GM10847 (cell line): Measurements from ENCODE around the gene COL4A2.

ENCODE experiments used
- POLR2A ChIP-seq: IDR thresholded peaks from 2 replicates; pipeline ENCODE4 v1.6.1; 2011; ENCODE audit not compliant: insufficient read length; ENCODE audit errors: extremely low read depth

The COL4A2 gene

DNA sequence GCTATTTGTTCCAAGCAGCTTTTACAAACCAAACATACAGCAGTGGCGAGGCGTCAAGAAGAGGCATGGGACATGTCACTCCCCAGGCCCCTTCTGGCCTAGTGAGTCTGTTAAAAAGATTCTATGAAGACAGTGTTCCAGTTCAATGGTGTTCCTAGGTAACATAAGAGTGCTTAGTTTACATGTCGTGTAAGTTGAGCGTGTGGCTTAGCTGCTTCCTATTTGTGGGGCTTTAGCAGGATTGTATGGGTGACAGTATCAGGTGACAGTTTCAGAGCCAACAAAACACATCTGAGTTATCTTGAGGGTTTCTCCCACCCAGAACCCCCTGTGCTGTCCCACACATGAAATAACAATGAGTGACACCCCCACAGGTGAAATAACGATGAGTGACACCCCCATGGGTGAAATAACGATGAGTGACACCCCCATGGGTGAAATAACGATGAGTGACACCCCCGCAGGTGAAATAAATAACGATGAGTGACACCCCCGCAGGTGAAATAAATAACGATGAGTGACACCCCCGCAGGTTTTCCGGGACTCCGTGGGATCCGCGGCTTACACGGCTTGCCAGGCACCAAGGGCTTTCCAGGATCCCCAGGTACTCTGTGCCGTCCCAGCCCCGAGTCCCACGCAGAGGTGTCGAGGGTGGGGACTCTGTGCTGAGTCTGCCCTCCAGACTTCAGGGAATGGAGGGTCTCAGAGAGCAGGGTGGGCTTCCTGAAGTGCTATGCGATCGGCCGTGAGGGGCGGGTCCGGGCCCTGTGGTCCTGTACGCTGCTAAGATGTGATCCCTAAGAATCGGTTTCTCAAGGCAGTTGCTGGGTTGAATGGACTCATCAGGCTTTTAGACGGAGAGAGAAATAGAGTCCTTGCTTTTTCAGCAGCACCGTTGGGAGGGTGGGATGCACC lies 185.9 kb downstream of the COL4A2 start:
- TF ChIP-seq POLR2A = no peak

DNA sequence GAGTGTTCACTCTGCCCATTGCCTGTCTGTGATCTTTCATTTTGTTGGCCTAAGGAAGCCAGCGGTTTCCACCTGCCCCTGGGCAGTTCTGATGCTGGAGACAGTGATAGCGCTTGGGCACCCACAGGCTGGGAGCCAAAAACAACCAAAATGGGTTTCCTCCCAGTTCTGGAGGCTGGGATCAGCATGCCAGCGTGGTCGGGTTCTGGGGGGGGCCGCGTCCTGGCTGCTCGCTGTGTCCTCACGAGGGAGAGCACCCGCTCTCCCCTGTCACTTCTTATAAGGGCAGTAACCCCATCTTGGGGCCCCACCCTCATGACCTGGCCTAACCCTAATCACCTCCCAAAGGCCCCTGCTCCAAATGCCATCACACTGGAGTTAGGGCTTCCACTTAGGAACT lies 186.5 kb downstream of the COL4A2 start:
- no peak for TF ChIP-seq POLR2A

DNA sequence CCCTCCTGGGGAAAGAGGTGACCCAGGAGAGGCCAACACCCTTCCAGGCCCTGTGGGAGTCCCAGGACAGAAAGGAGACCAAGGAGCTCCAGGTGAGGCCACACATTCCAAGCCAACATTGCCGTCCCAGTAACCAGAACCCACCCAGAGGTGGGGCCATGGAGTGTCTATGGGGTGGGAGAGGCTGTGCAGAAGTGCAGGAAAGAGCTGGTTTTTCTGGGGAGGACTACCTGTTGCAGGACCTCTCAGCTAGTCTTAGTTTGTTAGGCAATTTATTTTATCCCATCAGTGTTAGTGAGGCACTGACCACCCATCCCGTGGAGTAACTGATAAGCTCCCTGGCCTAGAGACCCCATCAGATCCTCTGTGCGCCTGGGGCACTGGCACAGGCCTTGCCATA lies 188.3 kb downstream of the COL4A2 start:
- TF ChIP-seq POLR2A = no peak

DNA sequence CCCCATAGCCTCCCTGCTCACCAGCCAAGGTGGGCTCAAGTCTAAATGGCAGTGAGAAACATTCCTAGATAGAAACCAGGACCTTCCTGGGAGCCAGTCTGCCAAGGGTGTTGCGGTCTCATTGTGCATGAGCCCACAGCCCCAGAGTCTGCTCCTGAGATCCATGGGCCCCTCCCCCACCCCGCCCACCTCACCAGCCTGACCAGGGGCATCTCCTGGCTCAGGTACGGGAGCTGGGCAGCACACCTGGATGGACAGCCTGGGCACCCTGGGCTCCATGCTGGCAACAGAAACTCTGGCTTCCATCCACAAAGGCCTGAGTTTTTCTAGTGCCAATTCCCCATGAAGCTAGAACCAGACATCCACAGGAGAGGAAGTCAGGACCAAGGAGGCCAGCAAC lies 188.8 kb downstream of the COL4A2 start:
- TF ChIP-seq POLR2A = no peak

DNA sequence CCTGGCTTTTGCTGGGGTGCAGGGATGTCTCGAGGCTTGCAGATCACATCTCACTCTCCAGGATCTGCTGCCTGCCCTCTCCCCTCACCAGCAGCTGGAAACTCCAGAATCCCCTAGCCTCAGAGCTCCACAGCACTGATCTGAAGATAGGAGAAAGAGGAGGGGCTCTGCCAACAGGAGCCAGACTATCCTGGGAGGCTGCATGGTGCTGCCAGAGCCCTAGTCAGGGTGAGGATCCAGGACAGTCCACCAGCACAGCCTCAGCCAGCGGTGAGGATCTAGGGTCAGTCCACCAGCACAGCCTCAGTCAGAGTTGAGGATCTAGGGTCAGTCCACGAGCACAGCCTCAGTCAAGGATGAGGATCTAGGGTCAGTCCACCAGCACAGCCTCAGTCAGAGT lies 189.2 kb downstream of the COL4A2 start:
- no peak for TF ChIP-seq POLR2A

DNA sequence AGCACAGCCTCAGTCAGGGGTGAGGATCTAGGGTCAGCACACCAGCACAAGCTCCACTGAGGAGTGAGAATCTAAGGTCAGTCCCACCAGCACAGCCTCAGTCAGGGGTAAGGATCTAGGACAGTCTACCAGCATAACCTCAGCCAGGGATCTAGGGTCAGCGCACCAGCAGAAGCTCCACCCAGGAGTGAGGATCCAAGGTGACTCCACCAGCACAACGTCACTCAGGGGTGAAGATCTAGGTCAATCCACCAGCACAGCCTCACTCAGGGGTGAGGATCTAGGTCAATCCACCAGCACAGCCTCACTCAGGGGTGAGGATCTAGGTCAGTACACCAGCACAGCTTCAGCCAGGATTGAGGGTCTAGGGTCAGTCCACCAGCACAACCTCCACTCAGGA lies 189.9 kb downstream of the COL4A2 start:
- TF ChIP-seq POLR2A = no peak

DNA sequence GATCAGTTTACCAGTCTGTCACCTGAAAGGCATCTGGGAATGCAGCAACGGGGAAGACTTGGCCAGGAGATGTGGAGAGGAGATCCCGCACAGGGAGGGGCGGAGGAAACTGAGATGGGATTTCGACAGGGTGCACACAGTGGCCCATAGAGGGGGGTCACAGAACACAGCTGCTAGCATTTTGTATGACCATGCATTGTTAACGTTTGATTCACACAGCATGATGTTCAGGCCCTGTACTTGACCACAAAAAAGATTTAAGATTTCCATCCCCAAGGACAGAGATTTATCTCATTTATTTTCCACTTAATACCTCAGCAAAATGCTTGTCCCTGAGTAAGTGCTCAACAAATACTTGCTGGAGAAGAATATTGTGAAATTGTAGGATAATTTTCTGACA lies 191.2 kb downstream of the COL4A2 start:
- TF ChIP-seq POLR2A = no peak

DNA sequence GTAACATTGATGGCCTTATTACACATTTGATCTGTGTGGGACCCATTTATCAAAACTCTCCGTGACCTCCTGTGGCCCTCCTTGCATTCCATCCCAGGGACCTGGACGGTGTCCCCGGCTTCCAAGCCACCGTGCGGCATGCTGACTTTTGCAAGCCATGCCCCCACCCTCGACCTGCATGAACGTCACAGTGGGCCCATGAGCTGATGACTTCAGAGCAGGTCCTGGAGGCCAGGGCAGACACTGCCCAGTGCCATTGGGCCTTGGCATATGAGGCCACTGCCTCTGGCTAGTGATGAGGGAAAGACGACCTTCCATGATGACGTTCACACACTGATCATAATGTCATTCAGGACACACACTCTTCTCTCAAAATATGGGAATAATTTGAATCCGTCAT lies 191.7 kb downstream of the COL4A2 start:
- TF ChIP-seq POLR2A = no peak

GRCh38 chr13:110499621-110500281 lies 192.7 kb downstream of the COL4A2 start:
- no peak for TF ChIP-seq POLR2A

DNA sequence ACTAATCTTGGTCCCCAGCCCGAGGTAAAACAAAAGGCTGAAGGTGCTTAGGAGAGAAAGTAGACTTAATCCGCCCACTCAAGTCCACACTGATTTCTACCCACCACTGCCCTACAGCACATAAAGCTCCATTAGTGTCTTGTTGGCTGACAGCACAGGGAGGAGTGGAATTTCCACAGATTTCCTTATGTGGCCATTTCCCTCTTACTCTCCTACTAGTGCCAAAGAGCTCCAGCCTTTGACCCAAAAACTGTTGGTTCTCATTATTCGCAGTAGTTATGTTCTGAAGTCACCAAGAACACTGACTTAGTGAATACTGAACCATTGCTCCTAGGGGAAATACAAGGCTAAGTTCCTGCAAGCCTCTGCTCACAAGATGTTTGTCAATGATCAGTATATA lies 193.3 kb downstream of the COL4A2 start:
- no peak for TF ChIP-seq POLR2A

GRCh38 chr13:110501188-110501587 lies 194.1 kb downstream of the COL4A2 start:
- TF ChIP-seq POLR2A = no peak

GRCh38 chr13:110503037-110503901 lies 196.2 kb downstream of the COL4A2 start:
- TF ChIP-seq POLR2A = no peak

DNA sequence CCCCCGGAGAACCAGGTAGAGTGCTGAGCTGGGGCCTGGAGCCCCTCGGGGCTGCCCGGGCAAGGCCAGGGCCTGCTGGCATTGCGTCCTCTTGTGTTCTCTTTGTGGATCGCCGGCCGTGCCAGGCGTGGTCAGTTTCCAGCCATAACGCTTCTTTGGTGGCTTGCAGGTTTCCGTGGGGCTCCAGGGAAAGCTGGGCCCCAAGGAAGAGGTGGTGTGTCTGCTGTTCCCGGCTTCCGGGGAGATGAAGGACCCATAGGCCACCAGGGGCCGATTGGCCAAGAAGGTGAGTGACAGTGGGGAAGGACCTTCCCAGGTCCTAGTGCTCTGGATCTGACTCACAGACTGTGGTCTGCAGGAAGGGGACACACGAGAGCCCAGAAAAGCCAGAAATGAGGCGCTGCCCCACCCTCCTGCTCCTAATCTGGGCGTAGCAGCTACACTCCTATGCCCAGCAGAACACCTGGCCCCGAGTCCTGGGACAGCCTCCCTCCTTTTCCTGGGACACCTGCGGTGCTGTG lies 197.0 kb downstream of the COL4A2 start:
- no peak for TF ChIP-seq POLR2A

DNA sequence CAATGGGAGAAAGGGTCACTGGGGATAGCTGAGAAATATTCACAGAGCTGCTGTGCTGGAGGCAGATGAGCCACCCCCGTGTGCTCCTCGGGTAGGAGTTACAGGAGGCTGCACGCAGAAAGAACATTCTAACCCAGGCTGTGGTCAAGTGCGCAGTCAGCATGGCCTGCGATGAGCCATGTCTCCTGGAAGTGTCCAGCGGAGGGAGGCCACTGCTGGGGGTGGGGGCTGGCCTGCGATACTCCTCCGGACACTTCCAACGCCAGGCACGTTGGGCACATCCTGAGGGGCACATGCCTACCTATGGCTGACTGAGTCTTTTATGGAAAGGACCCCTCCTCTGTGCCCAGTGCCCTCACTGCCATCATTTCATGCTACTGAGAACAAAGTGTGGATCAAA lies 198.5 kb downstream of the COL4A2 start:
- no peak for TF ChIP-seq POLR2A

DNA sequence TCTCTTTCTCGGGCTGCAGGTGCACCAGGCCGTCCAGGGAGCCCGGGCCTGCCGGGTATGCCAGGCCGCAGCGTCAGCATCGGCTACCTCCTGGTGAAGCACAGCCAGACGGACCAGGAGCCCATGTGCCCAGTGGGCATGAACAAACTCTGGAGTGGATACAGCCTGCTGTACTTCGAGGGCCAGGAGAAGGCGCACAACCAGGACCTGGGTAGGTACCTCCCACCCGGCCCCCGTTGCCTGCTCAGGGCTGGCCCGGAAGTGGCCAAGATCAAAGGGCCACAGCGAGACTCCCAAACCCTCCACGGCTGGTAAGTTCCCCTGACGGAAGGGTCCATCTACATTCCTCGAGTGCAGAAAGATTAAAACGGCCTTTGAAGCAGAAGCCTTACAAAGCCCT lies 199.3 kb downstream of the COL4A2 start:
- no peak for TF ChIP-seq POLR2A
